Astrocyte (in vitro differentiated cells and primary cell): ENCODE results near the gene OR52W1. TPM values are rescaled to one million over a fixed set of nuclear protein-coding genes. Genes with fewer than 3 reads are reported as not detected.
A peak's percentile ranks its signal among the peaks of the same experiment; 100 is the strongest.

ENCODE experiments used
- DNase-seq: peaks from one replicate; pipeline ENCODE4 v3.0.0-alpha.2; 2010; ENCODE audit warnings: low read depth
- FAIRE-seq: peaks from 2 replicates; lab custom pipeline; 2011; peaks lifted over from hg19 to GRCh38; lab: Jason Lieb, UNC
- H2AFZ ChIP-seq: 2 replicates; pipeline ENCODE4 v1.6.0; 2012; ENCODE audit warnings: low read depth, low read length, inconsistent platforms
- H3K27ac ChIP-seq: 2 replicates; pipeline ENCODE4 v1.5.1; 2011; ENCODE audit warnings: low read depth, low read length, inconsistent platforms
- H3K27me3 ChIP-seq: 2 replicates; pipeline ENCODE4 v1.6.0; 2011; ENCODE audit warnings: low read length, inconsistent platforms; ENCODE audit not compliant: insufficient read depth
- H3K36me3 ChIP-seq: 2 replicates; pipeline ENCODE4 v1.5.1; 2011; ENCODE audit warnings: low read length, inconsistent platforms; ENCODE audit not compliant: insufficient read depth
- H3K4me1 ChIP-seq: 2 replicates; pipeline ENCODE4 v1.5.1; 2011; ENCODE audit warnings: low read length, inconsistent platforms; ENCODE audit not compliant: insufficient read depth
- H3K4me2 ChIP-seq: 2 replicates; pipeline ENCODE4 v1.6.0; 2012; ENCODE audit warnings: low read length, inconsistent platforms
- H3K4me3 ChIP-seq: 2 replicates; pipeline ENCODE4 v1.5.1; 2011; ENCODE audit warnings: low read depth, mild to moderate bottlenecking, low read length, inconsistent platforms; ENCODE audit not compliant: insufficient read depth
- H3K79me2 ChIP-seq: 2 replicates; pipeline ENCODE4 v1.6.0; 2012; ENCODE audit warnings: mild to moderate bottlenecking, low read length, inconsistent platforms; ENCODE audit not compliant: insufficient read depth
- H3K9ac ChIP-seq: 2 replicates; pipeline ENCODE4 v1.6.0; 2012; ENCODE audit warnings: mild to moderate bottlenecking, low read length, inconsistent platforms
- H3K9me3 ChIP-seq: 2 replicates; pipeline ENCODE4 v1.5.1; 2012; ENCODE audit warnings: low read depth, mild to moderate bottlenecking, low read length, inconsistent platforms; ENCODE audit not compliant: insufficient read depth
- H4K20me1 ChIP-seq: 2 replicates; pipeline ENCODE4 v1.6.0; 2012; ENCODE audit warnings: low read length, inconsistent platforms; ENCODE audit not compliant: insufficient read depth
- H3K27ac Mint-ChIP-seq: one replicate; pipeline ENCODE4 v1.8.0; 2021; ENCODE audit warnings: mild to moderate bottlenecking, mixed read lengths; ENCODE audit not compliant: unreplicated experiment
- H3K27me3 Mint-ChIP-seq: one replicate; pipeline ENCODE4 v1.8.0; 2021; ENCODE audit warnings: low read depth, mixed read lengths; ENCODE audit not compliant: unreplicated experiment
- H3K36me3 Mint-ChIP-seq: one replicate; pipeline ENCODE4 v1.8.0; 2021; ENCODE audit warnings: low read depth, mixed read lengths; ENCODE audit not compliant: unreplicated experiment
- H3K4me1 Mint-ChIP-seq: one replicate; pipeline ENCODE4 v1.8.0; 2021; ENCODE audit warnings: low read depth, mixed read lengths; ENCODE audit not compliant: unreplicated experiment
- H3K4me3 Mint-ChIP-seq: one replicate; pipeline ENCODE4 v1.8.0; 2021; ENCODE audit warnings: mild to moderate bottlenecking, moderate library complexity, mixed read lengths; ENCODE audit not compliant: unreplicated experiment
- H3K9me3 Mint-ChIP-seq: one replicate; pipeline ENCODE4 v1.8.0; 2021; ENCODE audit warnings: mild to moderate bottlenecking, mixed read lengths; ENCODE audit not compliant: unreplicated experiment
- CTCF ChIP-seq: IDR thresholded peaks from 2 replicates; pipeline ENCODE4 v1.5.1; 2011; ENCODE audit warnings: low read depth, mild to moderate bottlenecking, inconsistent platforms, low read length, moderate library complexity; ENCODE audit not compliant: insufficient read depth
- EZH2 ChIP-seq: IDR thresholded peaks from 2 replicates; pipeline ENCODE4 v1.6.1; 2012; ENCODE audit warnings: mild to moderate bottlenecking, low read length, inconsistent platforms; ENCODE audit not compliant: insufficient read depth
- total RNA-seq: library from RNA; stranded (reverse); gene quantifications from 2 replicates; pipeline ENCODE4 v1.2.1, GENCODE V29; 2021

OR52W1 gene
- total RNA-seq, 1 donor from 2014 or later, result not detected

- H4K20me1 ChIP-seq, result peaks cover 12% of the 10 kb centered on the region
- H3K36me3 ChIP-seq, result peaks cover 16% of the 10 kb centered on the region
- TF ChIP-seq CTCF (no peak), EZH2 (no peak)
- no peaks in the 10 kb centered on the region for H3K79me2 ChIP-seq
- no peaks in the 10 kb centered on the region for H3K27me3 Mint-ChIP-seq
- no peak for FAIRE-seq
- H3K4me3 ChIP-seq, result no peak overlapping the region
- H3K9ac ChIP-seq, result no peak overlapping the region
- peaks cover 7% of the 10 kb centered on the region for H3K4me1 Mint-ChIP-seq
- H3K4me2 ChIP-seq, result no peak overlapping the region
- H3K36me3 Mint-ChIP-seq, result peaks cover 20% of the 10 kb centered on the region
- no peaks in the 10 kb centered on the region for H3K9me3 Mint-ChIP-seq
- no peak for DNase-seq
- H2AFZ ChIP-seq, result no peak overlapping the region
- H3K9me3 ChIP-seq, result no peaks in the 10 kb centered on the region
- no peak overlapping the region for H3K4me3 Mint-ChIP-seq
- no peak overlapping the region for H3K27ac ChIP-seq
- no peak overlapping the region for H3K27ac Mint-ChIP-seq
- H3K4me1 ChIP-seq, result peaks cover 10% of the 10 kb centered on the region
- no peaks in the 10 kb centered on the region for H3K27me3 ChIP-seq
Observed at GRCh38 chr11:6217722-6218121, 18.7 kb downstream of the OR52W1 start.

- FAIRE-seq, result peak; percentile 70
- H3K4me2 ChIP-seq, result peak overlapping the region; percentile 44
Observed at GRCh38 chr11:6219359-6219758, 20.3 kb downstream of the OR52W1 start.

More at GRCh38 chr11:6219359-6219758, 20.3 kb downstream of the OR52W1 start:
- peaks cover 10% of the 10 kb centered on the region for H3K4me1 ChIP-seq
- H3K9me3 ChIP-seq, result no peaks in the 10 kb centered on the region
- H3K27ac ChIP-seq, result peak overlapping the region; percentile 29
- DNase-seq, result peak; percentile 89
- Mint-ChIP-seq H3K4me3 (no peak overlapping the region), H3K27me3 (no peaks in the 10 kb centered on the region), H3K9me3 (no peaks in the 10 kb centered on the region), H3K36me3 (peaks cover 26% of the 10 kb centered on the region), H3K4me1 (peaks cover 7% of the 10 kb centered on the region), H3K27ac (no peak overlapping the region)
- no peaks in the 10 kb centered on the region for H3K27me3 ChIP-seq
- peaks cover 17% of the 10 kb centered on the region for H3K36me3 ChIP-seq
- H3K79me2 ChIP-seq, result peaks cover 2% of the 10 kb centered on the region
- no peak overlapping the region for H3K4me3 ChIP-seq
- TF ChIP-seq CTCF (no peak), EZH2 (no peak)
- no peak overlapping the region for H3K9ac ChIP-seq
- peaks cover 15% of the 10 kb centered on the region for H4K20me1 ChIP-seq
- H2AFZ ChIP-seq, result no peak overlapping the region
